Measurements from ENCODE around the gene PXYLP1. TPM values are rescaled to one million over a fixed set of nuclear protein-coding genes. Genes with fewer than 3 reads are reported as not detected.
"Not testable (repeated sequence)": the region's sequence is repeated elsewhere in the genome, so short reads cannot be mapped to it uniquely, and the experiment has no call there.

Gene PXYLP1
- total and polyA plus RNA-seq, 2 donors, result 41.5 to 49.0 TPM

- H3K9me3 ChIP-seq (ENCODE audit: control insufficient read depth in 2 of 2, insufficient read depth in 1 of 2, low read length in 1 of 2), result no peaks in the 10 kb centered on the region
- peak in 1 of 9 donors; percentile 31 for DNase-seq (ENCODE audit: low read depth in 6 of 9, low spot score in 9 of 9)
- WGBS, result 89% methylated on average over 16 of the region's 16 CpGs
- H3K4me3 ChIP-seq (ENCODE audit: low read length in 2 of 2), result peak overlapping the region; percentile 68 to 70
- H3K27me3 ChIP-seq (ENCODE audit: control insufficient read depth in 2 of 2, insufficient read depth in 1 of 2, low read length in 1 of 2), result no peaks in the 10 kb centered on the region
- peak overlapping the region in 1 of 2 donors; percentile 69 for H3K27ac ChIP-seq (ENCODE audit: low read depth in 1 of 2, low read length in 1 of 2)
- no peaks in the 10 kb centered on the region for H3K36me3 ChIP-seq (ENCODE audit: control insufficient read depth in 2 of 2, insufficient read depth in 2 of 2, low read length in 1 of 2)
- peaks cover 11 to 29% of the 10 kb centered on the region in 2 donors for H3K4me1 ChIP-seq (ENCODE audit: control insufficient read depth in 2 of 2, insufficient read depth in 2 of 2, low read length in 2 of 2)
Measured at GRCh38 chr3:141312354-141313092, 80.9 kb downstream of the PXYLP1 start.

GRCh38 chr3:141313093-141313683 lies 81.6 kb downstream of the PXYLP1 start:
- Histone ChIP-seq H3K36me3 (ENCODE audit: control insufficient read depth in 2 of 2, insufficient read depth in 2 of 2, low read length in 1 of 2) (no peaks in the 10 kb centered on the region), H3K27ac (ENCODE audit: low read depth in 1 of 2, low read length in 1 of 2) (no peak overlapping the region), H3K4me1 (ENCODE audit: control insufficient read depth in 2 of 2, insufficient read depth in 2 of 2, low read length in 2 of 2) (peaks cover 8 to 22% of the 10 kb centered on the region in 2 donors), H3K27me3 (ENCODE audit: control insufficient read depth in 2 of 2, insufficient read depth in 1 of 2, low read length in 1 of 2) (no peaks in the 10 kb centered on the region), H3K9me3 (ENCODE audit: control insufficient read depth in 2 of 2, insufficient read depth in 1 of 2, low read length in 1 of 2) (no peaks in the 10 kb centered on the region), H3K4me3 (ENCODE audit: low read length in 2 of 2) (no peak overlapping the region)
- no peak for DNase-seq (ENCODE audit: low read depth in 6 of 9, low spot score in 9 of 9)
- WGBS, result 97% methylated on average over 10 of the region's 10 CpGs

- H3K4me3 ChIP-seq (ENCODE audit: low read length in 2 of 2); DNase-seq (ENCODE audit: low read depth in 6 of 9, low spot score in 9 of 9); H3K36me3 ChIP-seq (ENCODE audit: control insufficient read depth in 2 of 2, insufficient read depth in 2 of 2, low read length in 1 of 2); H3K9me3 ChIP-seq (ENCODE audit: control insufficient read depth in 2 of 2, insufficient read depth in 1 of 2, low read length in 1 of 2); H3K27me3 ChIP-seq (ENCODE audit: control insufficient read depth in 2 of 2, insufficient read depth in 1 of 2, low read length in 1 of 2); H3K27ac ChIP-seq (ENCODE audit: low read depth in 1 of 2, low read length in 1 of 2): not testable (repeated sequence)
- WGBS, result 98% methylated on average over 4 of the region's 4 CpGs
- H3K4me1 ChIP-seq (ENCODE audit: control insufficient read depth in 2 of 2, insufficient read depth in 2 of 2, low read length in 2 of 2), result peaks cover 8 to 18% of the 10 kb centered on the region in 2 donors
Measured at GRCh38 chr3:141314415-141314814, 82.8 kb downstream of the PXYLP1 start.

GRCh38 chr3:141316851-141317250 lies 85.2 kb downstream of the PXYLP1 start:
- Histone ChIP-seq H3K4me1 (ENCODE audit: control insufficient read depth in 2 of 2, insufficient read depth in 2 of 2, low read length in 2 of 2) (peaks cover 4 to 9% of the 10 kb centered on the region in 2 donors), H3K4me3 (ENCODE audit: low read length in 2 of 2) (no peak overlapping the region), H3K36me3 (ENCODE audit: control insufficient read depth in 2 of 2, insufficient read depth in 2 of 2, low read length in 1 of 2) (no peaks in the 10 kb centered on the region), H3K9me3 (ENCODE audit: control insufficient read depth in 2 of 2, insufficient read depth in 1 of 2, low read length in 1 of 2) (peaks cover 0 to 7% of the 10 kb centered on the region in 2 donors), H3K27ac (ENCODE audit: low read depth in 1 of 2, low read length in 1 of 2) (no peak overlapping the region), H3K27me3 (ENCODE audit: control insufficient read depth in 2 of 2, insufficient read depth in 1 of 2, low read length in 1 of 2) (no peaks in the 10 kb centered on the region)
- no peak for DNase-seq (ENCODE audit: low read depth in 6 of 9, low spot score in 9 of 9)
- WGBS, result 98% methylated on average over 1 of the region's 1 CpG

DNA sequence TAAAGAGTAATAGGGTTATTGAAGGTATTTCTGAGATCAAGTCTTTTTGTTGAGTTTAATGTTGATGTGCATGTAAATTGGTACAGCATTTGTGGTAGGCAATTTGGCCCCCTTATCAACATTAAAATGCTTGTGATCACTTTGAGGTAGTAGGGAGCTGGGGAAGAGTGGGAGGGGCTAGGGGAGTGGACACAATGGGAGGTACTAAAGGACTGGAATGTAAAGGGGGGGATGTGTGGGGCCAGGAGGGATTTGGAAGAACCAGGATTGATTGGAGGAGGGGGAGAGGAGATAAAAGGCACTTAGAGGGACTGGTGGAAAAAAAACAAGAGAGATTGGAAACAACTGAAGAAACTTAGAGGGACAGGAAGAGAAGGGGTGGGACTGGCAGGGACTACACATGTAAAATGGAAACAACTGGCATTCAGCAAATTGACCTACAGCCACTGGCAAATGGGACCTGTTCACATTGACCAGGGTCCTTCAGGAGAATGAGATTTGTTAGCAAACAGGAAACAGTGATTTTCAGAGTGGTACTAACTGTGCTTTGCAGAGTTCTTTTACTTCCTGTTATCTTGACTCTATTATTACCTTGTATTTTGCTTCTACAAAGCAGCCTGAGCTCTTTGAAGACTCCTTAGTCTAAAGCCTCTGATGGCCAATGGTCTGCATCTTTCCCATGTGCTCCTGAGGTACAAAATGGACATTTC lies 88.9 kb downstream of the PXYLP1 start:
- no peak overlapping the region for H3K4me3 ChIP-seq (ENCODE audit: low read length in 2 of 2)
- H3K4me1 ChIP-seq (ENCODE audit: control insufficient read depth in 2 of 2, insufficient read depth in 2 of 2, low read length in 2 of 2), result no peaks in the 10 kb centered on the region
- H3K9me3 ChIP-seq (ENCODE audit: control insufficient read depth in 2 of 2, insufficient read depth in 1 of 2, low read length in 1 of 2), result peaks cover 0 to 7% of the 10 kb centered on the region in 2 donors
- no peaks in the 10 kb centered on the region for H3K36me3 ChIP-seq (ENCODE audit: control insufficient read depth in 2 of 2, insufficient read depth in 2 of 2, low read length in 1 of 2)
- no peaks in the 10 kb centered on the region for H3K27me3 ChIP-seq (ENCODE audit: control insufficient read depth in 2 of 2, insufficient read depth in 1 of 2, low read length in 1 of 2)
- DNase-seq (ENCODE audit: low read depth in 6 of 9, low spot score in 9 of 9), result no peak
- H3K27ac ChIP-seq (ENCODE audit: low read depth in 1 of 2, low read length in 1 of 2), result peak overlapping the region in 1 of 2 donors; percentile 15

DNA sequence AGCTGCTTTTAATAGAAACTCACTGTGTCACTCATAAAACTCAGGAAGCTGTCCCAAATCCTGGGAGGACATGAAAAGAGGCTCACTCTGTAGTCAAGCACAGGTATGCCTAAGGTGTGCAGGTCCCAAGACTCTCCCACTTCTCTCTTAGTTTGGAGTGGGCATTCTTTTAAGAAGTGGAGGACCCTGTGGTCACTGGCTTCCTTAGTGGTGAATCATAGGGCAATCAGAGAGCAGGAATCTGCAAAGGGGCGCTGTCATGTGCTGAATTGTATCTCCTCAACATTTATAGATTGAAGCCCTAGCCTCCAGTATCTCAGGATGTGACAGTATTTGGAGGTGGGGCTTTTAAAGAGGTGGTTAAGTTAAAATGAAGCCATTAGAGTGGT lies 89.5 kb downstream of the PXYLP1 start:
- Histone ChIP-seq H3K27me3 (ENCODE audit: control insufficient read depth in 2 of 2, insufficient read depth in 1 of 2, low read length in 1 of 2) (no peaks in the 10 kb centered on the region), H3K27ac (ENCODE audit: low read depth in 1 of 2, low read length in 1 of 2) (peak overlapping the region in 1 of 2 donors; percentile 15), H3K4me3 (ENCODE audit: low read length in 2 of 2) (no peak overlapping the region), H3K4me1 (ENCODE audit: control insufficient read depth in 2 of 2, insufficient read depth in 2 of 2, low read length in 2 of 2) (no peaks in the 10 kb centered on the region), H3K9me3 (ENCODE audit: control insufficient read depth in 2 of 2, insufficient read depth in 1 of 2, low read length in 1 of 2) (peaks cover 0 to 7% of the 10 kb centered on the region in 2 donors), H3K36me3 (ENCODE audit: control insufficient read depth in 2 of 2, insufficient read depth in 2 of 2, low read length in 1 of 2) (no peaks in the 10 kb centered on the region)
- 100% methylated on average over 1 of the region's 1 CpG for WGBS
- no peak for DNase-seq (ENCODE audit: low read depth in 6 of 9, low spot score in 9 of 9)

DNA sequence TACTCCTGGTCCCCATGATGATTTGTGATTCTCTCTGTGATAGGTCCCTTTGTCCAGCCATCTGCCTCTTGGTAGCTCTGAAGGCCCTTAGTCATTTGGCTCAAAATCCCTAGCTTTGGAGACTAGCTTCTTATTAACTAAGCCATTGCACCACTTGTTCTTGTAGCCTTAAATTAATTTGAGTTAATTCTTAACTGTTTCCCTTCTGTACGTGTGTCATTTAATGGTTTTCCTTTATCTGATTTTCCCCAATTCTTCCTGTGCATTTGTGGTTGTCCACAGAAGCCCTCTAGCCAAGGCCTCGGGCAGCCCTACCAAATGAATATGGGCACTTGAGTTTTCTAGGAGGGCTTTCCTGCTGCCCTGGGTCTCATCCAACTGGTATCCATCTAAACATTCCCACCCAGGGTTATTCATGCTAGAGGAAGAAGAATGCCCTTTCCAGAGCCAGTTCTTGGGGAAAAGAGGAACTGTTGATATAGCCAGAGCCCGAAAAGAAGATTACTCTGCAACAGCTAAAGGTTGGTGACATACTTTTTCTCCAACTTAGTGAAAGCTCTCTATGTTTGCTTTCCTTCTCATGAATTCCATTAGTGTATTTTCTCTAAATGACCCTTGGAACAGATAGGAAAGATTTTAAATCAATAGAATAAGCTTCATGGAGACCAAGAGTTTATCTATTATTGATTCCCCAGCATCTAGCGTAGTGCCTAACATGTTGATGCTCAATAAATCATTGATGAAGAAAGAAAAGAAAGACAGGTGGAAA lies 92.5 kb downstream of the PXYLP1 start:
- H3K27ac ChIP-seq (ENCODE audit: low read depth in 1 of 2, low read length in 1 of 2), result no peak overlapping the region
- H3K4me1 ChIP-seq (ENCODE audit: control insufficient read depth in 2 of 2, insufficient read depth in 2 of 2, low read length in 2 of 2), result no peaks in the 10 kb centered on the region
- H3K9me3 ChIP-seq (ENCODE audit: control insufficient read depth in 2 of 2, insufficient read depth in 1 of 2, low read length in 1 of 2), result no peaks in the 10 kb centered on the region
- DNase-seq (ENCODE audit: low read depth in 6 of 9, low spot score in 9 of 9), result no peak
- no peaks in the 10 kb centered on the region for H3K27me3 ChIP-seq (ENCODE audit: control insufficient read depth in 2 of 2, insufficient read depth in 1 of 2, low read length in 1 of 2)
- 70% methylated on average over 4 of the region's 4 CpGs for WGBS
- no peaks in the 10 kb centered on the region for H3K36me3 ChIP-seq (ENCODE audit: control insufficient read depth in 2 of 2, insufficient read depth in 2 of 2, low read length in 1 of 2)
- no peak overlapping the region for H3K4me3 ChIP-seq (ENCODE audit: low read length in 2 of 2)

GRCh38 chr3:141326123-141326522 lies 94.5 kb downstream of the PXYLP1 start:
- Histone ChIP-seq H3K27ac (ENCODE audit: low read depth in 1 of 2, low read length in 1 of 2) (no peak overlapping the region), H3K36me3 (ENCODE audit: control insufficient read depth in 2 of 2, insufficient read depth in 2 of 2, low read length in 1 of 2) (no peaks in the 10 kb centered on the region), H3K9me3 (ENCODE audit: control insufficient read depth in 2 of 2, insufficient read depth in 1 of 2, low read length in 1 of 2) (no peaks in the 10 kb centered on the region), H3K4me1 (ENCODE audit: control insufficient read depth in 2 of 2, insufficient read depth in 2 of 2, low read length in 2 of 2) (no peaks in the 10 kb centered on the region), H3K4me3 (ENCODE audit: low read length in 2 of 2) (no peak overlapping the region), H3K27me3 (ENCODE audit: control insufficient read depth in 2 of 2, insufficient read depth in 1 of 2, low read length in 1 of 2) (no peaks in the 10 kb centered on the region)
- no peak for DNase-seq (ENCODE audit: low read depth in 6 of 9, low spot score in 9 of 9)

All from thymus (tissue), 11 donors.